Inflammatory macrophage treated with lipopolysaccharide for 1 hour (primary cell): Measurements from ENCODE around the gene CLDN11.

Source experiments
- DNase-seq, 2 donors: peaks; one replicate each; pipeline ENCODE4 v3.0.0-alpha.2; 2020 to 2022

The CLDN11 gene

GRCh38 chr3:170418422-170419398 is at the start of gene CLDN11:
Gene CLDN11, plus strand, starts transcription at chr3:170418868. Its CDS starts 199 bp downstream, at chr3:170419067.
- no peak for DNase-seq

- DNase-seq = no peak
Observed at GRCh38 chr3:170368921-170369320, 49.7 kb upstream of the CLDN11 start.

GRCh38 chr3:170372190-170372879 is 46.3 kb upstream of the CLDN11 start:
- DNase-seq = no peak

- no peak for DNase-seq
Observed at GRCh38 chr3:170383567-170383966, 35.1 kb upstream of the CLDN11 start.

GRCh38 chr3:170386468-170386867 is 32.2 kb upstream of the CLDN11 start:
- no peak for DNase-seq

- peak; percentile 45 to 67 for DNase-seq
Observed at GRCh38 chr3:170387950-170388349, 30.7 kb upstream of the CLDN11 start.

- no peak for DNase-seq
Observed at GRCh38 chr3:170391108-170391507, 27.6 kb upstream of the CLDN11 start.

- DNase-seq = no peak
Observed at GRCh38 chr3:170397685-170398084, 21.0 kb upstream of the CLDN11 start.

- no peak for DNase-seq
Observed at GRCh38 chr3:170405101-170405500, 13.6 kb upstream of the CLDN11 start.

- peak in 1 of 2 donors; percentile 55 for DNase-seq
Observed at GRCh38 chr3:170410428-170411029, 8.1 kb upstream of the CLDN11 start.

GRCh38 chr3:170413291-170413690 is 5.4 kb upstream of the CLDN11 start:
- DNase-seq = no peak

GRCh38 chr3:170414202-170414663 is 4.4 kb upstream of the CLDN11 start:
- DNase-seq = peak; percentile 20 to 72

GRCh38 chr3:170417090-170417489 is 1.6 kb upstream of the CLDN11 start:
- no peak for DNase-seq

- no peak for DNase-seq
Observed at GRCh38 chr3:170419557-170420087, 954 bp downstream of the CLDN11 start.

GRCh38 chr3:170420307-170420821 is 1.7 kb downstream of the CLDN11 start:
- no peak for DNase-seq

- no peak for DNase-seq
Observed at GRCh38 chr3:170421111-170421641, 2.5 kb downstream of the CLDN11 start.

GRCh38 chr3:170421758-170422157 is 3.1 kb downstream of the CLDN11 start:
- no peak for DNase-seq

- DNase-seq = no peak
Observed at GRCh38 chr3:170423001-170423615, 4.4 kb downstream of the CLDN11 start.

GRCh38 chr3:170424879-170425278 is 6.2 kb downstream of the CLDN11 start:
- DNase-seq = no peak

- no peak for DNase-seq
Observed at GRCh38 chr3:170425491-170426239, 7.0 kb downstream of the CLDN11 start.

- no peak for DNase-seq
Observed at GRCh38 chr3:170426240-170426797, 7.7 kb downstream of the CLDN11 start.
